GM18498 (cell line): ENCODE measurements around the gene TTC28.

Source experiments
- ATAC-seq: cut with Tn5 transposase; IDR thresholded peaks from one replicate; pipeline ENCODE4 v1.9.1; 2021; ENCODE audit warnings: mild to moderate bottlenecking, moderate library complexity; ENCODE audit not compliant: unreplicated experiment

The TTC28 gene

GRCh38 chr22:27997538-27997937 lies 682.1 kb downstream of the TTC28 start:
- no peak for ATAC-seq

DNA sequence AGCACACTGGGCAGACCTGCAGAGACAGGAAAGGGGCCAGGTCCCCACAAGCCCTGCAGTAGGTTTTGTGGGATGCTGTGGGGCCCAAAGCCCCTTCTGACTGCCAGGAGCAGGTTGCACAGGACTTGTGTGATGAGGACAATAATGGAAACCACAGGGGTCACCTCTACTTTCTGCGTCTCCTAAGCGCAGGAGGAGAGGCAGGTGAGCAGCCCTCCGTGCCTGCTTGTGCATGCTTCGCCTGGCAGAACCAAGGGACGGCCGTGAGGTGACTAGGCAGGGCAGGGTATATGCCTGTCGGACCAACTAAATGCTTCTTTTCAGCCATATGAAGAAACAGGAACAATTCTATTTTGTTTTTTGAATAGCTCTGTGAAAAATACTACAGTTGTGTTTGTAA lies 682.7 kb downstream of the TTC28 start:
- no peak for ATAC-seq

GRCh38 chr22:27996529-27996925 lies 683.1 kb downstream of the TTC28 start:
- no peak for ATAC-seq

- ATAC-seq = no peak
Observed at GRCh38 chr22:27995801-27996528, 683.7 kb downstream of the TTC28 start.

GRCh38 chr22:27994481-27995331 lies 684.9 kb downstream of the TTC28 start:
- no peak for ATAC-seq

DNA sequence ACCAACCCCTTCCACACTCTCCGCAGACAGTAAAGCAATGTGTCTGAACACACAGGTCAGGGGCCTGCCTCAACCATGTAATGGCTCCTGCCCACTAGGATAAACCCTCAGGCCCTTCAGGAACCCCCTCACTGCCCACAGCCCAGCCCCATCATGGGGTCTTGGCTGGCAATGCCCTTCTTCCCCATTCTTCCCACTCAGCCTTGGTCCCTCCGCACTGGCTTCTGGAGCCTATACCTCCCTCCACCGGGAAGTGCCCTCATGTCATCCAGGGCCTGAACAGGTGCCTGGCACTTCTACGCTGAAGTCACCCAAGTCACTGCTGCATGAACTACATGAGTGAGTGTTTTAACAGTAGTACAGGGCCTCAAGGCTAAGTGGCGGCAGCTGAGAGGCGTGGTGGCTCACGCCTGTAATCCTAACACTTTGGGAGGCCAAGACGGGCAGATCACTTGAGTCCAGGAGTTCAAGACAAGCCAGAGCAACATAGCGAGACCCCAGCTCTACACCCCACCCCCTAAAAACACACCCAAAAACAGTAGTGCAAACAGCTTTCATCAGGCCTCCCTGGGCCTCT lies 685.8 kb downstream of the TTC28 start:
- no peak for ATAC-seq

DNA sequence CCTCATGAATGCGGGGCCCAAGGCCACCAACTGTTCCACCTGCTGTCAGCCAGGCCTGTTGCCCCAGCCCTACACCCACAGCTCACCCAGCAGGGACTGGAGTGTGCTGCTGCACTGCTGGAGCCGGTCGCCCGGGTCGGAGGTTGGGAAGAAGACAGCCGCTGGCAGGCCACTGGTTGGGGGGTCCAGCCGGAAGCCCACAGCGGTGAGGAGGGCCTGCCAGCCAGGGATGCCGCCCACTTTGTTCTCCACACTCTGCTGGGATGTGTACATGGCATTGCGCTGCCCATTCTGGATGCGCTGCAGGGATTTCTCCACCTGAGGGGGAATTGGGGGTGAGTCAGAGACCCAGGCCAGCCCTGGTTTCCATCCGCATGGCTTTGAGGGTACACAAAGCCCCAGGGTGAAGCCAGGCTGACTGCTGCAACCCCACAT lies 686.4 kb downstream of the TTC28 start:
- ATAC-seq = no peak

DNA sequence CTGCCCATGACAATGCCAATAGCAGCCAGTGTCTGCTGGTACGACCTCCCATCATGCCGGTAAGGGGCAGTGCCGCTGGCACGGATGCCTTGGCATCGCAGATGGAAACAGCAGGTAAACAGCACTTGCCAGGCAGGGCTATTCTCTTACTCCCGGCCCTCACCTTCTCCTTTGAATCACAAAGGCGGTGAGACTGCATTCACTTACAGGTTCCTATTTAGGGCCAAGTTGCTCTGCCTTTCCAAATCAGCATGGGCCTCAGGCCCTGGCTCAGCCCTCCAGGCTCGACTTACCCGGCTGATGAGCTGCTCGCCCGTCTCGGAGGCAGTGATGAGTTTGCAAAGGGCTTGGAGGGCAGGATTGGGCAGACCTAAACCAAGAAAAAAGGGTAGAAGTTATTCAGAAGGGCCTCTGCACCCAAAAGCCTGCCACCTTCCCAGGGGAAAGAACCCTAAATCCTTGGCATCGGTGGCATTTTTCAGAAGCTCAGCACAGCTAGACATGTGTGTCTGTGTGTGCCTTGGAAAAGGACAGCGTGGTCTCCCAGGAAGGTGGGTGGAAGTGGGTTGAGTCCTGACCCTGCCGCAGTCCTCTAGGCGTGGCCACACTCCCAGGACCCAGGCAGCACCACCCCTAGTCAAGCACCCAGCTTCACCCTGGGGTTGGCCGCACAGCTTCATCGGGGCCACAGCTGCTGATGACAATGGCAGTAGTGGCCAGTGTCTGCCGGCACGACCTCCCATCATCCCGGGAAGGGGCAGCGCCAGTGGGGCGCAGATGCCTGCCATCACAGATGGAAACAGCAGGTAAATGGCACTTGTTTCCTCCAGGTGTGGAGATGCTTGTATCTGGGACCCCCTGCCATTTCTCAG lies 687.1 kb downstream of the TTC28 start:
- no peak for ATAC-seq

DNA sequence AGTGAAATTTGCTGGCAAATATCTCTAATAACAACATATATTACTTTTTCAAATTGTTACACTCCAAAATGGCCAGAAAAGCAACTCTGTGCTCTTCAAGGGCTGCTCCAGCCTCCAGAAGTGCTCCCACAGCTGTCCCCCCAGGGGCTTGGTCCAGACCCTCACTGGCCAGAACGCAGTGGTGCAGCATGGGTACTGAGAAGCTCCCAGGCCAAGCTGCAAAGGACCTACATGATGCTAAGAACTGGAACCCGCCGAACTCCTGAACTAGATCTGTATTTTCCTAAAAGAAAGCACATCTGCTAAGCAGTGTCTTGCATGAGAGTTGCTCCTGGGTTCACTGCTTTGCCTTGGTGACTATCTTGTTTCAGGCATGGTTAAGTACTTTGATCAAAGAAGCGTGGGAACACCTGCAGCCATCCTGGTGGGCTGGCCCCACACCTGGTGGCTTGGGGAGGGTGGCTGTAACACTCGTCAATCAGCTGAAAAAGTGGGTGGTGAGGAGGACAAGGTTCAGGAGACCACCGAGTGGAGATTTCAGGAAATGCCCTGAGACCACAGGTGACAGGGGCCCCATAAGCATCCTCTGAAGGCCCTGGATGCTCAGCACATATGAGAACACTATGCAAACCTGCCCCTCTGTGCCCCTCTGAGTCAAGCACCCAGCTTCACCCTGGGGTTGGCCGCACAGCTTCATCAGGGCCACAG lies 687.9 kb downstream of the TTC28 start:
- ATAC-seq = no peak

GRCh38 chr22:27990879-27991278 lies 688.8 kb downstream of the TTC28 start:
- ATAC-seq = no peak

DNA sequence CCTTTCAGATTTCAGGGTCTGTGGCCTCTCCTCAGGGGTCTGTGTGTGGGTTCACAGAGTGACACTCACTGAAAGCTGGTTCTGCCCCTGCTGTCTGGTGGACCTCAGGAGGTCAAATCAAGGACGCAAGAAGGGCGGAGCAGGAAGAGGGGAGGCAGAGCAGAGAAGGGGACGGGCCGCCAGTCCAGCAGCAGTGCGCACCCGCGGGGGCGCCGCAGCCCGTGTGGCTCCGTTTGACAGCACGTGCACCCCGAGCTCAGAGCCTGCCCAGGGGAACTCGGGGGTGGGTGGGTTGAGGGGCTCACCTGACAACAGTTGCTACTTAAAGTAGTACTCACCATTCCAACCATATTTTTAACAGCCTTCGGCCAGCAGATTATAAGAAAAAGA lies 689.2 kb downstream of the TTC28 start:
- no peak for ATAC-seq

DNA sequence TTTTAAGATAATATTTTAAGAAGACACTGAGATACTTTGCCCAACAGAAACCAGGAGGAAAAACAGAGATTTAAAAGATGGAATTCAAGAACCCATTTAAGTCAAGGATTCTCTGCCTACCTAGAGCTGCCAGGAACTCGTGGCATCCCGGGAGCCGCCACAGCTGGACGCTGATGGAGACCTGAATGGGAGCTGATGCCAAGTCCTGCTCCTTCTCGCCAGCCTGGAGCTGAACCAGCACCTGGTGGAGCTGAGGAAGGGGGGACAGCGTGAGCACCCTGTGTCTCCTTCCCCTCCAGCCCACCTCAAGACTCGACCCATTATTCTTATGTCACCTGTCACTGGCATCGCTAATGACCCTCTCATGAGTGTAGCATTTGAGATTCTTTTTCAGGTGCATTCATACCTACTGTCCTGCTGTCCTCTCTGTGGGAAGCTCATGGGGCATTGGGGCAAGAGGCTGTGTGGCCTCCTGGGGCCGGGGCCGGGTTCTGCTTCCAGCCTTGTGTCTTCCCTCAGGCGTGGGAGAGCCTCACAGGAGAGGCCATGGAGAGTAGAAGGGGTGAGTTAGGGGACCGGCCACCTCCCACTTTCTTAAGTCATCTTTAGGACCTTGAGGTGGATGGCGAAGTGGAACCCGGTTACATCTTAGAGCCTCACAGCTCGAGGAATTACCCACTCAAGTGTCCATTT lies 689.7 kb downstream of the TTC28 start:
- ATAC-seq = no peak

- ATAC-seq = no peak
Observed at GRCh38 chr22:27988704-27989103, 690.9 kb downstream of the TTC28 start.

DNA sequence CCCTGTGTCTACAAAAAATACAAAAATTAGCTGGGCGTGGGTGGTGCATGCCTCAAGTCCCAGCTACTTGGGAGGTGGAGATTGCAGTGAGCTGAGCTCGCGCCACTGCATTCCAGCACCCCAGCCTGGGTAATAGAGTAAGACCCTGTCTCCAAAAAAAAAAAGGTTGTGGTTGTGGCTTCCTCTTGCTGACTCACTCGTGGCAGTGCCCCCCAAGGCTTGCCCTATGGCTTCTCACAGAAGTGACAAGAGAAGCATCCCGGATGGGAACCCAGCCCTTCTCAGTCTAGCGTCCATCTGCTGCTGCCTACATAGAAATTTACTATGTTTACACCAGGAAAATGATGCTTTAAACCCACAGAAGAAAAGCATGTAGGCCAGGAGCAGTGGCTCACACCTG lies 692.1 kb downstream of the TTC28 start:
- no peak for ATAC-seq

GRCh38 chr22:27986937-27987336 lies 692.7 kb downstream of the TTC28 start:
- no peak for ATAC-seq

DNA sequence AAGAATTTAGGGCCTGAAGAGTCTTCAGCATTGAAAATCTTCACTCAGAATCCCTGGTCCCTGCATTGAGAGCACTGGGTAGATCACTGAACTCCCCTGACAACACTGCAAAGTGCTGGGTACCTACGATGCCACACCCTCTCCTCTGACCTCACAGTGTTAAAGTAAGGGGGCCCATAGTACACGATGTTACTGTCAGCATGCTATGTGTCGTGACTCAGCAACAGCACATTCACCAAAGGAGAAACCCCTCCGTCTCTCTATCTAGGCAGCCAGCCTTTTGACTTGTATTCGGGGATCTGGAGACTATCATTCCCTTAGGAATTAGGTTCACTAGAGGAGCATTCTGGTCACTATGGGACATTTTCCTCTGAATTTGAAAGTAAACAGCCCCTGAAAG lies 693.2 kb downstream of the TTC28 start:
- ATAC-seq = no peak

GRCh38 chr22:27985323-27986275 lies 694.0 kb downstream of the TTC28 start:
- ATAC-seq = no peak

DNA sequence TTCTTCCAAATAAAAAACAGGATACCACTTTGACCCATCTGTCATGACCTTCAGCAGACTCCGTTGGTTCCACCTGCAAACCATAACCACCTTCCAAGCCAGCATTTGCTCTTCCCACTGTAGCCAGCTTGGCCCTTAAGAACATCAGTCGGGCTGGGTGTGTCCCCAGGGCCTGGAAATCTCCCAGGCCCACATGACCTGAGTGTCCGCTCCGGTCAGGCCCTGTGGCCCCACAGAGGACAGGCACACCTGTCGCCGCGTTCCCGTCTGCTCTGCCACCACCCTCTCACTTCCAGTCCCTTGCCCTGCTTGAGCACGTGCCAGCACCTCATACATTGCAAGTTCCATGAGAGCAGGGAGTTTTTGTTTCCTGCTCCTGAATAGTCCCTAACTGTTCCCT lies 694.9 kb downstream of the TTC28 start:
- no peak for ATAC-seq
